ENCODE measurements around the gene AGAP1. TPM values are rescaled to one million over a fixed set of nuclear protein-coding genes. Genes with fewer than 3 reads are reported as not detected.

The AGAP1 gene
- total RNA-seq, 1 experiment from 2014 or later, result 18.3 TPM

DNA sequence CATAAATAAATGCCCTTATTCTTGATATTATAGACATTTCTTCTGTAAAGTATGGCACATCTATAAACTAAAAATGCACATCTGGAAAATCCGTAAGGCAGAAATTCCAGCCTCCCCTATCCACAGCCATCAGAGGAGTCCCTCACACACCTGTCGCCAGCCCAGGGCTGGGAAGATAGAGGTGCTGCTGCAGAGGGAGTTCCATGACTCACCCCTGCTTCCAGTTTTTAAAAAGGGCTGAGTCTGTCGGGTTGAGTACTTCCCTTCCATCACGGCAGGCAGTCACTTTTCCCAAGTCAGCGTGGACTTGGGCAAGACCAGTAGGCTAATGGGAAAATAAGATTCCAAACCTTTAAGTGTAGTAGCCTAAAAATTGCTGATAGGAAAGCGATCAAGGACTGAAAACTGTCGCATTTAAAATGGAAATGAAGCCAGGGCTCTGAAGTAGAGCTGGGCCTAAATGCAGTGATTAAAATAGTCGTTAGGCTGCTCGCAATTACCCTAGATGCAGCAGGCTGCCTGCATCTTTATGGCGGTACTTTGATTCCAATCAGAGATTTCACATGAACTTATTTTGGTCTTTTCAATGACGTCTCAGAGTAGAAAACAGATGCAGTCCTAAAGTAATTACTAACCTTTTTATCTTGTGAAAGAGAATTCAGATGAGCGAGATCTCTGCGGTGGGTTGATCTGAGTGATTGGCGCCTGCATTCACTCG is 280.5 kb downstream of the AGAP1 start:
- DNase-seq (ENCODE audit: extremely low read depth, low read depth), result no peak

DNA sequence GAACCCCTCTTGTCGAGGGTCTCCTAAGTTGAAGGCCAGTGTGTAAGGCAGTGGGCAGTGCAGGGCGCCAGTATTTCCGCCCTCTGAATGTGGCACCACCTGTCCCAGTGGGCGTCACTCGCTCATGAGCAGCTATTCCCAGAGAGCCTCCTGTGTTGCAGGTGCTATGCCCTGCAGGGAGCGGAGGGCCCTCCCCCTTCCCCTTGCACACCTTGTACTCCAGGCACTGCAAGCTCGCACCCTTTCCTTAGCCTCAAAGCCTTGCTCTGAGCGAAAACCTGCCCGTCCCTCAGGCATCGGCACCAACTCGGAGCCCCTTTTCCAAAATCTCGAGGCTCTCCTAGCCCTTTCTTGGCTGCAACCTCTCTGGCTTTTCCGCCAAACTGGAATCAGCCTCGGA is 282.7 kb downstream of the AGAP1 start:
- no peak for DNase-seq (ENCODE audit: extremely low read depth, low read depth)

DNA sequence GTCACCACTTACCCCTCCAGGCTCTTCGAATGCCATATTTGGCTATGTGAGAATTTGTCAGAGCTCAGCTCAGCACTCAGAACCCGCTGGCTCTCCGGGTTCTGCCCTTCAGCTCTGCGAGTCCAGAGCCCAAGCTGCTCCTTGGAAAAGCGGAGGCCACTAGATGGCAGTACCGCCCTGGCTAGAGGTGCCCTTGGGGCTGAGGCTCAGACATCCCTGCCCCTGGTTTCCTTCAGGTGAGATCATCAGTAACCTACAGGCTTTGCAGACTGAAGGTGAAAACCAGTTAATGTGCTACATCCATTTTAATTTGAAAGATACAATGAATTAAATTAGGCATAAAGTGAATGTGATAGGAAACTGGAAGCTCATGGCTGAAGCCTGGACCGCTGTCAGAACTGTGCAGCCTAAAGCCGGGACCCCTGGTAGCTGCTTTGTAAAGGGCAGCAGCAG is 285.6 kb downstream of the AGAP1 start:
- DNase-seq (ENCODE audit: extremely low read depth, low read depth), result peak; percentile 72

DNA sequence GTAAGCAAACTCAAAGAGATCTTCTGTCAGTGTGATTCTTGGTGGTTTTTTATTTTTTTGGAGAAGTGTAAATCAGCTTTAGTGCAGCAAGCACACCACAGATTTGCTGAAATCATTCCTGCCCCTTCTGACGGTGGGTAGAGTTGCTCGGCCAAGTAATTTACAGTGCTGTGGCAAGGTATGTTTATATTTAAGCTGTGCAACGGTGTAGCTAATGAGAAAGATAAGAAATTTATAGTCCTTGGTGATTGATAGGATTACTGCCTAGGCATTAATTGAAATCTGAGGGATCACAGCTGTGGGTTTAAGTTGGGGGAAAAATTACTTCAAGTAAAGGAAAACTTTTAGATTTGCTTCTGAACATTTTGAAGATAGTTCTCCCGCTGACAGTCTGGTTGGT is 286.6 kb downstream of the AGAP1 start:
- no peak for DNase-seq (ENCODE audit: extremely low read depth, low read depth)

DNA sequence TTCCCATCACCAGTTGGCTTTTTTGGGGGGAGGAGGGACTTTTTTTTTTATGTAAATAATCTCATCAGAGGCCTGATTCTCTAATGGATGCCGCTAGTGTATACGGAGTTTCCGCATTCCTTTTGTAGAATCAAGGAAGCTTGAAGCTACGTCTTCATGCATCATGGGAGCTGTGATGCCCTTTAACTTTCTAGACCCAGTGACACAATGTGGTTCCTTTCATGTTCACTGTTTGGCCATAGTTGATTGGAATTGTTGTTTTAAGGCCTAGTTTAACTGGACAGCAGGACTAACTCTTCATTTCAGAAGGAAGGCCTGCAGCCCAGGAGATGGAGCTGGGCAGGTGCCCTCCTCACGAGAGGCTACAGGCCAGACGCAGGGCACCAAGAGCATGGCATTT is 287.9 kb downstream of the AGAP1 start:
- no peak for DNase-seq (ENCODE audit: extremely low read depth, low read depth)

- no peak for DNase-seq (ENCODE audit: extremely low read depth, low read depth)
Observed at GRCh38 chr2:235784788-235785187, 290.9 kb downstream of the AGAP1 start.

DNA sequence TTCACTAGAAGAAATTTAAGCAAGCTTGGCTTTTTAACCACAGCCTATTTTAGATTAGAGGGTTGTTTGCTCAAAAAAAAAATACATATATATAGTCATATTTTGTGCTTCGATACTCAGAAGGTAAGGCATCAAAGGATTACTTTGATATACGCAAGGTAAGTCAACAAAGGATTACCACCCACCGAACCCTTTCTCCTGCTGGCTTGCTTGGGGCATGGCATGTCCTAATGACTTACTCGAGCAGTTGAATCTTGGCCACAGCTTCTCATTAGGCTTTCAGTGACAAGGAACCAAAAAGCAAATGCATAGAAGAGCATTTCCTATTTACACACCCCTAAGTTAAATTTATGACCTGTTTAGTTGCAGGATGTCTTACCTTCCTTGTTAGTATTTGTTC is 295.7 kb downstream of the AGAP1 start:
- no peak for DNase-seq (ENCODE audit: extremely low read depth, low read depth)

DNA sequence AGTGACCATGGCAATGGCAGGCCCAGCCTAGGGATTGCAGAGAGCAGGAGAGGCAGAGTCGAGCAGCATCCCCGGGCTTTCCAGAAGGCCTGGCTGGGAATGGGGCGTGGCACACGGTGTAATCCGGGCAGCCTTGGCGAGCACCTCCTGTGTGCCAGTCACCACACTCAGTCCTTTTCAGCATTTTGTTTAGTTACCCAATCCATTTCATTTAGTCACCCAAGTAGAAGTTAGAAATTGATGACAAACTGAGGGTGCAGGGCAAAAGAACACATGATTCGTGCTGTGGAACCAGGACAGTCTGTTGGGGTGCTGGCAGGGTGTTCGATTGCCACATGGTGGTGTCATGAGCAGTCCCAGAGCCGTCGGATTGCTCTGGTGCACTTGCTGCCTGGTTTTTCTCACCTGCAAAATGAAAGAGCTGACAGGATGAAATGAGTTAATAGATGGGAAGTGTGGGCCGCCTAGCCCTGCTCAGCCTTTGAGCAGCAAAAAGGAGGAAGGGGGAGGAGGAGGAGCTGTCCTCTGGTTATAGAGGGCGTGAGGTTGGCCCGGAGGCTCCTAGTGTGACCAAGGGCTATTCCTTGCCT is 299.4 kb downstream of the AGAP1 start:
- DNase-seq (ENCODE audit: extremely low read depth, low read depth), result no peak

GRCh38 chr2:235799281-235799680 is 305.4 kb downstream of the AGAP1 start:
- no peak for DNase-seq (ENCODE audit: extremely low read depth, low read depth)

DNA sequence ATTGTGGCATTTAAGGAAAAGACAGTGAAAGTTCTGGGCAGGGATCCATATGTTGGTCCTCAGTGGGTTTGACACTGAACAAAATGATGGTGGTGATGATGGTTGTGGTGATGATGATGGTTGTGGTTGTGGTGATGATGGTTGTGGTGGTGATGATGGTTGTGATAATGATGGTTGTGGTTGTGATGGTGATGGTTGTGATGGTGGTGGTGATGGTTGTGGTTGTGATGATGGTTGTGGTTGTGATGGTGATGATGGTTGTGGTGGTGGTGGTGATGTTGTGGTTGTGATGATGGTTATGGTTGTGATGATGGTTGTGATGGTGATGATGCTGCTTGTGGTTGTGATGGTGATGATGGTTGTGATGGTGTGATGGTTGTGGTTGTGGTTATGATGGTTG is 308.7 kb downstream of the AGAP1 start:
- DNase-seq (ENCODE audit: extremely low read depth, low read depth), result no peak

DNA sequence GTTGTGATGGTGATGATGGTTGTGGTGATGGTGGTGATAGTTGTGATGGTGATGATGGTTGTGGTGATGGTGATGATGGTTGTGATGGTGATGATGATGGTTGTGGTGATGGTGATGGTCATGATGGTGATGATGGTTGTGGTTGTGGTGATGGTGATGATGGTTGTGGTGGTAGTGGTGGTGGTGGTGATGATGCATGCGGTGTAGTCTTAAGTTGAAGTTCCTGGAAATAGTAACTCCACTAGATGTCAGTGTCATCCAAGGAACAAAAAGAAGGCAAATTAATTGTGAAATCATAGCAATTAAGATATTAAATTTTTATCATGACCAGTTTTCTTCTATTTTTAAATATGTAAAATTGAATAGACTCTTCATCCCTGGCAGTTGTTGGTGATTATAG is 309.2 kb downstream of the AGAP1 start:
- DNase-seq (ENCODE audit: extremely low read depth, low read depth), result no peak

GRCh38 chr2:235804676-235805075 is 310.8 kb downstream of the AGAP1 start:
- no peak for DNase-seq (ENCODE audit: extremely low read depth, low read depth)

- DNase-seq (ENCODE audit: extremely low read depth, low read depth), result no peak
Observed at GRCh38 chr2:235806986-235807750, 313.3 kb downstream of the AGAP1 start.

DNA sequence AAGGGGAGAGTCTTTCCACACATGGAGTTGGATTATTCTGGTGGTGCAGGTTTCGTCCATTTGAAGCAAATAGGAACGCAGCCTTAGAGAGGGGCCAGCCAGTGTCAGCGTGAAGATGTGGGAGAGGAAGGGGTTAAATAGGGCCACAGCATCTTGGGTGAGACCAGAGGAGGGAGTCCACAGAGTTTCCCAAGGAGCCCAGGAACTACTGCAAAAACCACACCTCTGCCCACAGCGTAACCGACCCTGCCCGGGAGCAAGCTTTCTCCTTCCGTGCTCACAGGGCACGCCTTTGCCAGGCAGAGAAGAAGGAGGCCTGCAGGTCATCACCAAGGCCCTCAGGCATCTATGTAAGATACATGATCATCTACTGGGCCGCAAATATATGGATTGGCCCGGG is 314.5 kb downstream of the AGAP1 start:
- DNase-seq (ENCODE audit: extremely low read depth, low read depth), result no peak

GRCh38 chr2:235810252-235810651 is 316.4 kb downstream of the AGAP1 start:
- no peak for DNase-seq (ENCODE audit: extremely low read depth, low read depth)

DNA sequence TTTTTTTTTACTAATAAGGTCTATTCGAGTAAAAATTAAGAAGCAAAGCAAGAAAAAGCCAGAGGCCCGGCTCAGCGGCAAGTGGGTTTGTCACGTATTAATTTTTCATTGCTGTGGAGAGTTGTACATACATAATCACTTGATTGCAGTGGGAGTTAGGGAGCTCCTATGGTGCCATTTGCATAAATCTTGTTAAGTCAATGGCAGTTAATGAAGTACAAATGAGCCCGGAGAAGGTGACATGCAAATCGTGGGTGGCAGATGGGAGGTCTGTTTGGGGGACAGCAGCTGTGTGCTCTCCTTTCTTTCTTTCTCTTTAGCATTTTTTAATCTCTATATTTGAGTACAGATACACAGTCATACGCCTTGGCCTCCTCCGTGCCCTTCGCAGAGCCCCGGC is 317.0 kb downstream of the AGAP1 start:
- no peak for DNase-seq (ENCODE audit: extremely low read depth, low read depth)

DNA sequence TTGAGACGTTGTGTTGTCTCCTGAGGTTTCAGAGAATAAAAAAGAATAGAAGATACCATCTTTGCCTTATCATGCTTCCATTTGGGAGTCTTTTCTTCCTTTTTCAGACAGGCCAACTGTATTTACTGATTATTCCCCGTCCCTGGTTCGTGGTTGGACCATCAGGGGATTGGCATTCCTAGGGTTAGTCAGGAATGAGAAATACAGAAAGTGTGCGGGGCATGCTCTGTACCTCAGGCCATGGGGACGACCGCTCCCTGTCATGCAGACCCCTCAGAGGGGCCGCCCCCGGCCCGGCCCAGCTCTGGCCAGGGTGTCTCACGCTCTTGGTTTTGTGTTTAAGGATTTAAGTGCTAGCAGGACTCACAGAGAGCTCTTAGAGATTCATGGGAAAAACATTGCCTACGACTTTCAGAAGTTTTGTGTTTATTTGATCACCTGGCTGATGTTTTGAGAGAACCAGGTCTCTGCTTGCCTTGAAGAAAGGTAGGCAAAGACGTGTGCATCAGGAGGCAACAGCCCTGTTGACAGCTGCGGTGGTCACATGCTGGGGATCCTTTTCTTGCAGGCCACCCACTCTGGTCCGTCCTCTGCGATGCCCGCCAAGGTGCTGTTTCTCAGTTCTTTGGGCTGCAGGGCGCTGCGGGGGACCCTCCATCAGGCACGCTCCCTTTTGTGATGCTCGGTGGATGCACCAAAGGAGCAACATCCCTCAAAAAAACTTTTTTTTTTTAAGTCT is 317.8 kb downstream of the AGAP1 start:
- no peak for DNase-seq (ENCODE audit: extremely low read depth, low read depth)

GRCh38 chr2:235812185-235812665 is 318.4 kb downstream of the AGAP1 start:
- no peak for DNase-seq (ENCODE audit: extremely low read depth, low read depth)

DNA sequence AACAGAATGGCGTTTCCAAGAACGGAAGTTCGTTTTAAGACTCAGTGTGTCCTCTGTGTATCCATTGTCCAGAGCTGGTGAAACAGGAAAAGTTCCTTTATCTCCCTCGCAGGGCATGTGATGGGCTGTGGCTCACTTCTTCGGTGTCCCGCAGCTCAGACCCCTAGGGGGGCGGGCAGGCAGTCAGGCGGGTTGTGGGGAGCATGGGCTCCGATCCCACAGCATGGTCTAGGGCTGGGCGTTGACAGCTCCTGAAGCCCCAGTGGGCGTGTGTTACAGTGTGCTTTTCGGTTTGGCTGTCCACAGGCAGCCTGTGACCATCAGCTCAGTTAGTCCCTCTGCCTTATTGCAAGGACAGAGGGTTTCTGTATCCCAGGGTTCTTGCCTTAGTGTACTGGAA is 319.6 kb downstream of the AGAP1 start:
- no peak for DNase-seq (ENCODE audit: extremely low read depth, low read depth)

- no peak for DNase-seq (ENCODE audit: extremely low read depth, low read depth)
Observed at GRCh38 chr2:235820571-235820970, 326.7 kb downstream of the AGAP1 start.

DNA sequence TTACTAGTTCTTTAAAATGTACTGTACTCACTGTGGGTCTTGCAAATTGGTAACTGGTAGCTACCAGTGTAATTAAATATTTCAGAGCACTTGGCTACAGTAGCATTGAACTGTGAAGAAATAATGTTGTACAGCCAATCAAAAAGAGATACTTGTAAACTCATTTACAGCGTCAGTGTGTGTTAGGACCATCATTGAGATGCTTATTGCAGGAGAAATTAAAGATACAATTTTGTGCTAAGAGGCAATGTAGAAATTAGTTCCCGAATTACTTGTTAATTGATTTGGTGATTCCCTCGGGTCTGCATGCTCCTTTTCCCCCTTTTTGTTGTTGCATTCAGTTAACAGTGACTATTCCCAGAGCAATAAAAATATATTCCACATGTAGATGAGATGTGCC is 330.5 kb downstream of the AGAP1 start:
- DNase-seq (ENCODE audit: extremely low read depth, low read depth), result no peak
